Lung (tissue), 12 donors: ENCODE measurements around the gene ST8SIA4. TPM values are rescaled to one million over a fixed set of nuclear protein-coding genes. Genes with fewer than 3 reads are reported as not detected.

ENCODE experiments used
- ATAC-seq: fragments of 200-7000 bp; cut with Tn5 transposase; one replicate; pipeline ENCODE4 v1.9.1; 2020; ENCODE audit warnings: moderate number of reproducible peaks; ENCODE audit not compliant: insufficient read depth, low FRiP score
- DNase-seq, 3 donors: peaks; one replicate each; pipeline ENCODE4 v3.0.0-alpha.2; 2013 to 2017
- H3K27ac ChIP-seq, 2 donors: one replicate each; pipeline ENCODE4 v1.5.1; 2013; ENCODE audit warnings: mild to moderate bottlenecking in 2 of 2, moderate library complexity in 2 of 2, control low read depth in 1 of 2, inconsistent platforms in 1 of 2, low read depth in 1 of 2, low read length in 1 of 2
- H3K27me3 ChIP-seq, 3 donors: one replicate each; pipeline ENCODE4 v1.5.1; 2013; ENCODE audit warnings: low read length in 2 of 3; ENCODE audit not compliant: control insufficient read depth in 3 of 3, insufficient read depth in 3 of 3
- H3K36me3 ChIP-seq, 4 donors: one replicate each; pipeline ENCODE4 v1.5.1; 2013; ENCODE audit warnings: low read length in 4 of 4, mild to moderate bottlenecking in 1 of 4, moderate library complexity in 1 of 4; ENCODE audit not compliant: control insufficient read depth in 4 of 4, insufficient read depth in 4 of 4
- H3K4me1 ChIP-seq, 5 donors: one replicate each; pipeline ENCODE4 v1.5.1; 2013; ENCODE audit warnings: low read length in 5 of 5, mild to moderate bottlenecking in 2 of 5, moderate library complexity in 1 of 5; ENCODE audit not compliant: control insufficient read depth in 5 of 5, insufficient read depth in 5 of 5
- H3K4me3 ChIP-seq: one replicate; pipeline ENCODE4 v1.5.1; 2013; ENCODE audit warnings: mild to moderate bottlenecking, control low read depth, moderate library complexity
- H3K9ac ChIP-seq, 2 donors: one replicate each; pipeline ENCODE4 v1.5.1; 2013; ENCODE audit warnings: low read length in 2 of 2, control low read depth in 1 of 2; ENCODE audit not compliant: insufficient read depth in 1 of 2
- H3K9me3 ChIP-seq, 4 donors: one replicate each; pipeline ENCODE4 v1.5.1; 2013; ENCODE audit warnings: low read length in 3 of 4, mild to moderate bottlenecking in 1 of 4, moderate library complexity in 1 of 4; ENCODE audit not compliant: control insufficient read depth in 4 of 4, insufficient read depth in 3 of 4
- WGBS, 2 donors: extraction: QIAGEN DNeasy Blood & Tissue Kit; methylation state at CpG; one replicate each; pipeline ENCODE4 v1.1.7; 2013; 5-methylcytosine and 5-hydroxymethylcytosine counted together
- polyA plus RNA-seq, 2 donors: library from polyadenylated mRNA; stranded (reverse); fragments of 200-250 nt; gene quantifications; one replicate each; pipeline ENCODE4 v1.2.1, GENCODE V29; 2013
- total RNA-seq, 2 donors: library from RNA; depleted of rRNA in 1 of 2; stranded (reverse); fragments of >200 nt in 1 of 2; gene quantifications; one replicate each; pipeline ENCODE4 v1.2.1, GENCODE V29; 2014 to 2021
- TF ChIP-seq, protein P1 (sequence below): IDR thresholded peaks from 2 replicates; pipeline ENCODE4 v1.5.1; 2012; ENCODE audit warnings: mild to moderate bottlenecking; ENCODE audit errors: control extremely low read depth, extremely low read depth
- donor health status: control.
- donor health status: control.
- donor health status: Bipolar disorder and iron deficiency.
- donor health status: healthy.
- donor health status: DM: yes; HTN: yes; CAD: no.

Gene ST8SIA4
- total and polyA plus RNA-seq, 4 donors: 4.2 to 22.1 (median 14.2) TPM

GRCh38 chr5:100818340-100818739 lies 84.7 kb downstream of the ST8SIA4 start:
- Histone ChIP-seq H3K9ac (no peak overlapping the region), H3K4me3 (no peak overlapping the region), H3K27me3 (no peaks in the 10 kb centered on the region), H3K9me3 (no peaks in the 10 kb centered on the region), H3K4me1 (peaks cover 0 to 2% (median 0%) of the 10 kb centered on the region in 5 donors), H3K36me3 (no peaks in the 10 kb centered on the region), H3K27ac (no peak overlapping the region)
- no peak for ATAC-seq
- TF ChIP-seq, protein P1, sequence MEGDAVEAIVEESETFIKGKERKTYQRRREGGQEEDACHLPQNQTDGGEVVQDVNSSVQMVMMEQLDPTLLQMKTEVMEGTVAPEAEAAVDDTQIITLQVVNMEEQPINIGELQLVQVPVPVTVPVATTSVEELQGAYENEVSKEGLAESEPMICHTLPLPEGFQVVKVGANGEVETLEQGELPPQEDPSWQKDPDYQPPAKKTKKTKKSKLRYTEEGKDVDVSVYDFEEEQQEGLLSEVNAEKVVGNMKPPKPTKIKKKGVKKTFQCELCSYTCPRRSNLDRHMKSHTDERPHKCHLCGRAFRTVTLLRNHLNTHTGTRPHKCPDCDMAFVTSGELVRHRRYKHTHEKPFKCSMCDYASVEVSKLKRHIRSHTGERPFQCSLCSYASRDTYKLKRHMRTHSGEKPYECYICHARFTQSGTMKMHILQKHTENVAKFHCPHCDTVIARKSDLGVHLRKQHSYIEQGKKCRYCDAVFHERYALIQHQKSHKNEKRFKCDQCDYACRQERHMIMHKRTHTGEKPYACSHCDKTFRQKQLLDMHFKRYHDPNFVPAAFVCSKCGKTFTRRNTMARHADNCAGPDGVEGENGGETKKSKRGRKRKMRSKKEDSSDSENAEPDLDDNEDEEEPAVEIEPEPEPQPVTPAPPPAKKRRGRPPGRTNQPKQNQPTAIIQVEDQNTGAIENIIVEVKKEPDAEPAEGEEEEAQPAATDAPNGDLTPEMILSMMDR: no peak
- DNase-seq: no peak

GRCh38 chr5:100803397-100803796 lies 99.7 kb downstream of the ST8SIA4 start:
- no peak for ATAC-seq
- Histone ChIP-seq H3K9ac (no peak overlapping the region), H3K27ac (no peak overlapping the region), H3K9me3 (no peaks in the 10 kb centered on the region), H3K36me3 (no peaks in the 10 kb centered on the region), H3K4me1 (peaks cover 0 to 5% (median 0%) of the 10 kb centered on the region in 5 donors), H3K4me3 (no peak overlapping the region), H3K27me3 (no peaks in the 10 kb centered on the region)
- TF ChIP-seq, protein P1: no peak
- 79 to 84% methylated on average over 2 of the region's 2 CpGs for WGBS, 2 donors
- DNase-seq: peak; percentile 57 to 71 (median 62)

- DNase-seq (no peak), ATAC-seq (no peak)
- Histone ChIP-seq H3K9ac (no peak overlapping the region), H3K4me3 (no peak overlapping the region), H3K27ac (no peak overlapping the region), H3K36me3 (no peaks in the 10 kb centered on the region), H3K27me3 (no peaks in the 10 kb centered on the region), H3K4me1 (peaks cover 0 to 5% (median 0%) of the 10 kb centered on the region in 5 donors), H3K9me3 (no peaks in the 10 kb centered on the region)
- 90 to 96% methylated on average over 2 of the region's 2 CpGs for WGBS, 2 donors
- TF ChIP-seq, protein P1: no peak
These were observed 100.9 kb downstream of the ST8SIA4 start for GRCh38 chr5:100802208-100802607.

- Histone ChIP-seq H3K27ac (no peak overlapping the region), H3K4me1 (peaks cover 0 to 5% (median 0%) of the 10 kb centered on the region in 5 donors), H3K9me3 (no peaks in the 10 kb centered on the region), H3K4me3 (no peak overlapping the region), H3K27me3 (no peaks in the 10 kb centered on the region), H3K9ac (no peak overlapping the region), H3K36me3 (no peaks in the 10 kb centered on the region)
- ATAC-seq (no peak), DNase-seq (no peak)
- 81 to 91% methylated on average over 5 of the region's 5 CpGs for WGBS, 2 donors
- TF ChIP-seq, protein P1: no peak
These were observed 102.5 kb downstream of the ST8SIA4 start for GRCh38 chr5:100800562-100800961.
